SK-N-SH (cell line): ENCODE results near the gene MAST4.

Experiments used
- CTCF ChIP-seq: fragments of 200-600 bp; sonication (generic); IDR thresholded peaks from 2 replicates; pipeline ENCODE4 v1.6.1; 2017; ENCODE audit warnings: antibody characterized with exemption, mild to moderate bottlenecking, moderate library complexity
- EP300 ChIP-seq, 2 experiments: IDR thresholded peaks; 2 replicates each; pipeline versions ENCODE4 v1.4.0 to v1.6.1; 2012; ENCODE audit warnings: borderline replicate concordance in 1 of 2, low read depth in 1 of 2, low read length in 1 of 2
- REST ChIP-seq: IDR thresholded peaks from 2 replicates; pipeline ENCODE4 v1.6.1; 2012; ENCODE audit warnings: mild to moderate bottlenecking, low read depth, low read length, moderate library complexity
- YY1 ChIP-seq: IDR thresholded peaks from 2 replicates; pipeline ENCODE4 v1.4.0; 2012; ENCODE audit warnings: low read depth, mild to moderate bottlenecking
- ZBTB33 ChIP-seq: IDR thresholded peaks from 2 replicates; pipeline ENCODE4 v1.4.0; 2012; ENCODE audit warnings: low read depth, borderline replicate concordance

- no peak for TF ChIP-seq ZBTB33
- no peak for TF ChIP-seq EP300 (IDR thresholded peaks at IDR 0.05; ENCODE audit: borderline replicate concordance in 1 of 2, low read depth in 1 of 2, low read length in 1 of 2)
- TF ChIP-seq YY1 = no peak
- TF ChIP-seq REST = no peak
- TF ChIP-seq CTCF = no peak
Measured at GRCh38 chr5:66727630-66728029, 131.4 kb downstream of the MAST4 start.
